WTC11 (cell line): ENCODE data around the gene SHPK.

ENCODE experiments used
- AFF4 ChIP-seq: sonication (generic); formaldehyde crosslinking; IDR thresholded peaks from 2 replicates; pipeline ENCODE4 v1.8.1; 2023; ENCODE audit warnings: mild to moderate bottlenecking, missing genetic modification reagents, borderline replicate concordance
- ATF3 ChIP-seq: sonication (generic); formaldehyde crosslinking; conservative IDR thresholded peaks from 2 replicates; pipeline ENCODE4 v1.8.1; 2022; ENCODE audit warnings: mild to moderate bottlenecking, missing genetic modification reagents
- CREB1 ChIP-seq: sonication (generic); formaldehyde crosslinking; IDR thresholded peaks from 2 replicates; pipeline ENCODE4 v1.8.0; 2023; ENCODE audit warnings: mild to moderate bottlenecking, missing genetic modification reagents
- CTCF ChIP-seq: fragments of 200-600 bp; IDR thresholded peaks from 2 replicates; pipeline ENCODE4 v1.8.0; 2022; ENCODE audit warnings: antibody characterized with exemption
- JUN ChIP-seq: sonication (generic); formaldehyde crosslinking; IDR thresholded peaks from 2 replicates; pipeline ENCODE4 v1.8.0; 2023; ENCODE audit warnings: mild to moderate bottlenecking, missing genetic modification reagents
- MAX ChIP-seq: sonication (generic); formaldehyde crosslinking; IDR thresholded peaks from 2 replicates; pipeline ENCODE4 v1.8.0; 2022; ENCODE audit warnings: mild to moderate bottlenecking, missing genetic modification reagents
- NFE2L1 ChIP-seq: sonication (generic); formaldehyde crosslinking; IDR thresholded peaks from 2 replicates; pipeline ENCODE4 v1.8.1; 2023; ENCODE audit warnings: missing genetic modification reagents
- RELA ChIP-seq: sonication (generic); formaldehyde crosslinking; IDR thresholded peaks from 2 replicates; pipeline ENCODE4 v1.8.1; 2022; ENCODE audit warnings: missing genetic modification reagents, mild to moderate bottlenecking, borderline replicate concordance
- STAT6 ChIP-seq: sonication (generic); formaldehyde crosslinking; conservative IDR thresholded peaks from 2 replicates; pipeline ENCODE4 v1.8.1; 2023; ENCODE audit warnings: mild to moderate bottlenecking, low read depth, missing genetic modification reagents, moderate library complexity
- USF1 ChIP-seq: sonication (generic); formaldehyde crosslinking; IDR thresholded peaks from 2 replicates; pipeline ENCODE4 v1.8.0; 2022; ENCODE audit warnings: mild to moderate bottlenecking, missing genetic modification reagents
- ZBTB43 ChIP-seq: sonication (generic); formaldehyde crosslinking; IDR thresholded peaks from 2 replicates; pipeline ENCODE4 v1.8.1; 2023; ENCODE audit warnings: mild to moderate bottlenecking, missing genetic modification reagents
- ZNF281 ChIP-seq: sonication (generic); formaldehyde crosslinking; IDR thresholded peaks from 2 replicates; pipeline ENCODE4 v1.8.0; 2023; ENCODE audit warnings: mild to moderate bottlenecking, missing genetic modification reagents

- TF ChIP-seq NFE2L1 (CRISPR knock-in tag) (no peak), CTCF (no peak), ZNF281 (CRISPR knock-in tag) (no peak), ATF3 (no peak), MAX (CRISPR knock-in tag) (no peak), STAT6 (CRISPR knock-in tag) (no peak), CREB1 (no peak), RELA (CRISPR knock-in tag) (no peak), USF1 (no peak), AFF4 (no peak), ZBTB43 (CRISPR knock-in tag) (no peak), JUN (CRISPR knock-in tag) (no peak)
Observed at GRCh38 chr17:3576970-3577369, 59.1 kb downstream of the SHPK start.
